ENCODE measurements around the gene MDFIC2. TPM values are rescaled to one million over a fixed set of nuclear protein-coding genes. Genes with fewer than 3 reads are reported as not detected.

Gene MDFIC2
- polyA plus RNA-seq, 1 of the 3 experiments (the other 2 are of a cell fraction), result not detected

DNA sequence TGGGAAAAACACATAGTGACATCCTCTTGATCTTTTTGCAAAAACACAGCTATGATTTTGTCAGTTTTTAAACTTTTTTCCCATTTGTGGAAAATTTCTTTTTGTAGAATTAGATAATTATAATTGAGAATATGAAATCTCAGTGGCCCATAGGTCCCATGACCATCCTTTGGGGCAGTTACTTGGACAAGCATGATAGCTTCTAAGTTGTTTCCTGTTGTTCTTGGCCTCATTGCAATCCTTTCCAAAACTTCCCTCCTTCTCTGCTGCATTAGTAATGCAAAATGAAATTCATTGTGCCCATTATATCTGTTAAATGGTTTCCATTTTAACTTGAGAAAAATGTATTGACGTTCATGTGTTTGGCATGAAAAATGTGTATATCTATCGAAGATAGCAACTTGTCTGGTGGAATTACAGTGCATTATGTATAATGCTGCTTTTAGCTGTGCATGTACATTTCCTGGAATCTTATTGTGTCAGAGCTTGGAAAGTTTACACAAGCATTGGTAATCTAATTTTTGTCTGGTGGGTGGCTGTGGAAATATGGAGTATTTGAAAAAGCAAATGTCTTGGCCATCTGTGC lies 70.0 kb downstream of the MDFIC2 start (continued):
- TF ChIP-seq, protein P1, sequence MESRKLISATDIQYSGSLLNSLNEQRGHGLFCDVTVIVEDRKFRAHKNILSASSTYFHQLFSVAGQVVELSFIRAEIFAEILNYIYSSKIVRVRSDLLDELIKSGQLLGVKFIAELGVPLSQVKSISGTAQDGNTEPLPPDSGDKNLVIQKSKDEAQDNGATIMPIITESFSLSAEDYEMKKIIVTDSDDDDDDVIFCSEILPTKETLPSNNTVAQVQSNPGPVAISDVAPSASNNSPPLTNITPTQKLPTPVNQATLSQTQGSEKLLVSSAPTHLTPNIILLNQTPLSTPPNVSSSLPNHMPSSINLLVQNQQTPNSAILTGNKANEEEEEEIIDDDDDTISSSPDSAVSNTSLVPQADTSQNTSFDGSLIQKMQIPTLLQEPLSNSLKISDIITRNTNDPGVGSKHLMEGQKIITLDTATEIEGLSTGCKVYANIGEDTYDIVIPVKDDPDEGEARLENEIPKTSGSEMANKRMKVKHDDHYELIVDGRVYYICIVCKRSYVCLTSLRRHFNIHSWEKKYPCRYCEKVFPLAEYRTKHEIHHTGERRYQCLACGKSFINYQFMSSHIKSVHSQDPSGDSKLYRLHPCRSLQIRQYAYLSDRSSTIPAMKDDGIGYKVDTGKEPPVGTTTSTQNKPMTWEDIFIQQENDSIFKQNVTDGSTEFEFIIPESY (IDR thresholded peaks at IDR 0.05; ENCODE audit: borderline replicate concordance, low read depth), result no peak
- TF ChIP-seq ELF1 (IDR thresholded peaks at IDR 0.05), result no peak
- TF ChIP-seq RCOR1 (IDR thresholded peaks at IDR 0.05; ENCODE audit: low read length), result no peak
- TF ChIP-seq, protein P2, sequence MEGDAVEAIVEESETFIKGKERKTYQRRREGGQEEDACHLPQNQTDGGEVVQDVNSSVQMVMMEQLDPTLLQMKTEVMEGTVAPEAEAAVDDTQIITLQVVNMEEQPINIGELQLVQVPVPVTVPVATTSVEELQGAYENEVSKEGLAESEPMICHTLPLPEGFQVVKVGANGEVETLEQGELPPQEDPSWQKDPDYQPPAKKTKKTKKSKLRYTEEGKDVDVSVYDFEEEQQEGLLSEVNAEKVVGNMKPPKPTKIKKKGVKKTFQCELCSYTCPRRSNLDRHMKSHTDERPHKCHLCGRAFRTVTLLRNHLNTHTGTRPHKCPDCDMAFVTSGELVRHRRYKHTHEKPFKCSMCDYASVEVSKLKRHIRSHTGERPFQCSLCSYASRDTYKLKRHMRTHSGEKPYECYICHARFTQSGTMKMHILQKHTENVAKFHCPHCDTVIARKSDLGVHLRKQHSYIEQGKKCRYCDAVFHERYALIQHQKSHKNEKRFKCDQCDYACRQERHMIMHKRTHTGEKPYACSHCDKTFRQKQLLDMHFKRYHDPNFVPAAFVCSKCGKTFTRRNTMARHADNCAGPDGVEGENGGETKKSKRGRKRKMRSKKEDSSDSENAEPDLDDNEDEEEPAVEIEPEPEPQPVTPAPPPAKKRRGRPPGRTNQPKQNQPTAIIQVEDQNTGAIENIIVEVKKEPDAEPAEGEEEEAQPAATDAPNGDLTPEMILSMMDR (IDR thresholded peaks at IDR 0.05), result no peak
- no peak for TF ChIP-seq CHD2 (IDR thresholded peaks at IDR 0.05; ENCODE audit: low read length, partially characterized antibody)

DNA sequence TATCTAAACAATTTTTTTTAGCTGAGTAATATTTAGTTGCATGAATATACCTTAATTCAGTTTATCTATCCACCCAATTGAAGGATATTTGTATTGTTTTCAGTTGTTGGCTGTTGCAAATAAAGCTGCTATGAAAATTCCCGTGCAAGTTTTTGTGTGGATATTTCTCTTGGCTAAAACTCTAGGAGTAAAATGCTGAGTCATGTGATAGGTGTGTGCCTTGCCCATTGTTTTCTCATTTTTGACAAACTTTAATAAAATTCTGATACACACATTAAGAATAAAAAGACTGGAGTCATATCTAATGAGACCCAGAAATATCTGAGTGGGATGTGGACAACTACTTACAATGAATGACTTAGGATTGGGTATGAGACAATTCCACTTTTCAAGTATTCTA lies 78.6 kb downstream of the MDFIC2 start:
- no peaks in the 10 kb centered on the region for H4K20me1 ChIP-seq (ENCODE audit: insufficient read depth)
- H3K27ac ChIP-seq (ENCODE audit: low read depth in 2 of 2, low read length in 1 of 2), result no peak overlapping the region
- no peaks in the 10 kb centered on the region; a peak in 1 of 4 replicates for H3K4me1 ChIP-seq (ENCODE audit: control insufficient read depth in 1 of 2, insufficient read depth in 2 of 2, low read depth in 1 of 2, low read length in 1 of 2)
- H3K36me3 ChIP-seq (replicated peaks in 1 of 2; ENCODE audit: control insufficient read depth in 1 of 2, insufficient read depth in 2 of 2, low read length in 1 of 2), result no peaks in the 10 kb centered on the region
- H3K4me2 ChIP-seq, result no peak overlapping the region
- ChIA-PET CTCF (interaction anchor here (0.6 to 1.8 kb wide), 2 partner anchors 124 to 265 kb away, joined by 3 to 5 read pairs; no protein-coding TSS in a partner anchor), POLR2A (no interaction called here)
- no peak overlapping the region for H3K9ac ChIP-seq
- H3K9me3 ChIP-seq, result no peaks in the 10 kb centered on the region
- no peak overlapping the region for H2AFZ ChIP-seq (ENCODE audit: low read depth)
- H3K27me3 ChIP-seq (ENCODE audit: insufficient read depth), result no peaks in the 10 kb centered on the region
- DNase-seq, result no peak
- H3F3A ChIP-seq (replicated peaks; ENCODE audit: insufficient read depth), result no peaks in the 10 kb centered on the region
- TF ChIP-seq TAF1 (IDR thresholded peaks at IDR 0.05; ENCODE audit: borderline replicate concordance, low read depth, low read length) (no peak), POLR2AphosphoS5 (IDR thresholded peaks at IDR 0.05; ENCODE audit: low read depth, low read length) (no peak), YY1 (IDR thresholded peaks at IDR 0.05; ENCODE audit: low read depth) (no peak), MEF2A (IDR thresholded peaks at IDR 0.05; ENCODE audit: borderline replicate concordance, low read depth) (no peak), JUND (IDR thresholded peaks at IDR 0.05) (no peak), RFX5 (IDR thresholded peaks at IDR 0.05; ENCODE audit: low read length) (no peak), GATA2 (CRISPR knock-in tag; IDR thresholded peaks at IDR 0.05) (no peak)
- TF ChIP-seq, protein P1 (IDR thresholded peaks at IDR 0.05; ENCODE audit: borderline replicate concordance, low read depth), result no peak
- H3K79me2 ChIP-seq (ENCODE audit: insufficient read depth), result no peaks in the 10 kb centered on the region
- H3K9me2 ChIP-seq, result no peaks in the 10 kb centered on the region
- H3K4me3 ChIP-seq (ENCODE audit: low read depth in 2 of 2, low read length in 1 of 2), result no peak overlapping the region
- 58% methylated on average over 1 of the region's 1 CpG for WGBS (ENCODE audit: low lambda C conversion rate)

All from SK-N-SH (cell line).